Measurements from ENCODE around the gene NIT1. TPM values are rescaled to one million over a fixed set of nuclear protein-coding genes. Genes with fewer than 3 reads are reported as not detected.

The NIT1 gene
- total and polyA plus RNA-seq, 2 of the 13 experiments (the other 11 are each of a cell fraction or from before 2014, with no cell fraction given) = 22.7 to 31.0 TPM

DNA sequence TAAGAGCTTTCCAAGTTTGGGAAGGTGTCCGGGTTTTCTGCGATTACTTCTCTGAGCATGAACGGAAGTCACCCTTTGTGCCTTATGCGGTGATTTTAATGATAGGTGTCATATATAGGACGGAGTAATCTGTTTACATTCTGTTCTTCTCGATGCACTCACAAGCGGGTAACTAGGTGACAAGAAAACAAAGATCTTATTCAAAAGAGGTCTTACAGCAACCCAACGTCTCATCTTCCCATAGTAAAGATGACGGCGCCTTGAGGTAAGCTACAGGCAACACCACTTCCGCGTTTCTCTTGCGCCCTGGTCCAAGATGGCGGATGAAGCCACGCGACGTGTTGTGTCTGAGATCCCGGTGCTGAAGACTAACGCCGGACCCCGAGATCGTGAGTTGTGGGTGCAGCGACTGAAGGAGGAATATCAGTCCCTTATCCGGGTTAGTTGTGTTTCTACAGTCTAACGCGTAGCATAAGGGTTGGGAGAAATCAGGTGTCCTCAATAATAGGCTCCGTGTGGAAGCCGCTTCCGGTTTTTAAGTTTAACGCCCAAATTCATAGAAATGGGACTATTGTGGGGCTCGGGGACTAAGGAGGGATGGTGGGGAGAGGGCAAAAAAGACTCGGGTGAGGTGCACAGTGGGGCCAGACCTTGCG is 35.9 kb downstream of the NIT1 start, which contains the start of gene UFC1 (continued):
- TF ChIP-seq, protein P1, sequence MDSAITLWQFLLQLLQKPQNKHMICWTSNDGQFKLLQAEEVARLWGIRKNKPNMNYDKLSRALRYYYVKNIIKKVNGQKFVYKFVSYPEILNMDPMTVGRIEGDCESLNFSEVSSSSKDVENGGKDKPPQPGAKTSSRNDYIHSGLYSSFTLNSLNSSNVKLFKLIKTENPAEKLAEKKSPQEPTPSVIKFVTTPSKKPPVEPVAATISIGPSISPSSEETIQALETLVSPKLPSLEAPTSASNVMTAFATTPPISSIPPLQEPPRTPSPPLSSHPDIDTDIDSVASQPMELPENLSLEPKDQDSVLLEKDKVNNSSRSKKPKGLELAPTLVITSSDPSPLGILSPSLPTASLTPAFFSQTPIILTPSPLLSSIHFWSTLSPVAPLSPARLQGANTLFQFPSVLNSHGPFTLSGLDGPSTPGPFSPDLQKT (CRISPR knock-in tag; IDR thresholded peaks at IDR 0.05; ENCODE audit: borderline replicate concordance) = no peak
- TF ChIP-seq, protein P2, sequence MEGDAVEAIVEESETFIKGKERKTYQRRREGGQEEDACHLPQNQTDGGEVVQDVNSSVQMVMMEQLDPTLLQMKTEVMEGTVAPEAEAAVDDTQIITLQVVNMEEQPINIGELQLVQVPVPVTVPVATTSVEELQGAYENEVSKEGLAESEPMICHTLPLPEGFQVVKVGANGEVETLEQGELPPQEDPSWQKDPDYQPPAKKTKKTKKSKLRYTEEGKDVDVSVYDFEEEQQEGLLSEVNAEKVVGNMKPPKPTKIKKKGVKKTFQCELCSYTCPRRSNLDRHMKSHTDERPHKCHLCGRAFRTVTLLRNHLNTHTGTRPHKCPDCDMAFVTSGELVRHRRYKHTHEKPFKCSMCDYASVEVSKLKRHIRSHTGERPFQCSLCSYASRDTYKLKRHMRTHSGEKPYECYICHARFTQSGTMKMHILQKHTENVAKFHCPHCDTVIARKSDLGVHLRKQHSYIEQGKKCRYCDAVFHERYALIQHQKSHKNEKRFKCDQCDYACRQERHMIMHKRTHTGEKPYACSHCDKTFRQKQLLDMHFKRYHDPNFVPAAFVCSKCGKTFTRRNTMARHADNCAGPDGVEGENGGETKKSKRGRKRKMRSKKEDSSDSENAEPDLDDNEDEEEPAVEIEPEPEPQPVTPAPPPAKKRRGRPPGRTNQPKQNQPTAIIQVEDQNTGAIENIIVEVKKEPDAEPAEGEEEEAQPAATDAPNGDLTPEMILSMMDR (CRISPR knock-in tag; IDR thresholded peaks at IDR 0.05) = no peak
- TF ChIP-seq, protein P3, sequence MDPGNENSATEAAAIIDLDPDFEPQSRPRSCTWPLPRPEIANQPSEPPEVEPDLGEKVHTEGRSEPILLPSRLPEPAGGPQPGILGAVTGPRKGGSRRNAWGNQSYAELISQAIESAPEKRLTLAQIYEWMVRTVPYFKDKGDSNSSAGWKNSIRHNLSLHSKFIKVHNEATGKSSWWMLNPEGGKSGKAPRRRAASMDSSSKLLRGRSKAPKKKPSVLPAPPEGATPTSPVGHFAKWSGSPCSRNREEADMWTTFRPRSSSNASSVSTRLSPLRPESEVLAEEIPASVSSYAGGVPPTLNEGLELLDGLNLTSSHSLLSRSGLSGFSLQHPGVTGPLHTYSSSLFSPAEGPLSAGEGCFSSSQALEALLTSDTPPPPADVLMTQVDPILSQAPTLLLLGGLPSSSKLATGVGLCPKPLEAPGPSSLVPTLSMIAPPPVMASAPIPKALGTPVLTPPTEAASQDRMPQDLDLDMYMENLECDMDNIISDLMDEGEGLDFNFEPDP (CRISPR knock-in tag; conservative IDR thresholded peaks at IDR 0.05) = no peak
- TF ChIP-seq ZNF431 (CRISPR knock-in tag; IDR thresholded peaks at IDR 0.05; ENCODE audit: borderline replicate concordance, low read depth) (no peak), SP140L (CRISPR knock-in tag; IDR thresholded peaks at IDR 0.05; ENCODE audit: borderline replicate concordance) (no peak), BRCA1 (CRISPR knock-in tag; IDR thresholded peaks at IDR 0.05) (no peak), SYNCRIP (IDR thresholded peaks at IDR 0.05; ENCODE audit: insufficient read depth, low read depth, low read length) (no peak), GATAD1 (CRISPR knock-in tag; IDR thresholded peaks at IDR 0.05) (peak; percentile 84), TCF7L2 (IDR thresholded peaks at IDR 0.05; ENCODE audit: low read depth, low read length) (no peak), ZNF564 (CRISPR knock-in tag; IDR thresholded peaks at IDR 0.05) (0 out of 2 replicates have a peak, but pooled peaks have one; percentile 38), ZNF180 (CRISPR knock-in tag; IDR thresholded peaks at IDR 0.05; ENCODE audit: borderline replicate concordance, low read depth) (no peak), GFI1 (CRISPR knock-in tag; IDR thresholded peaks at IDR 0.05; ENCODE audit: borderline replicate concordance) (peak; percentile 46; the same call in 1 of the 2 replicates), CHCHD3 (CRISPR knock-in tag; IDR thresholded peaks at IDR 0.05) (no peak), CBX1 (IDR thresholded peaks at IDR 0.05; ENCODE audit: low read depth) (no peak), ZNF713 (CRISPR knock-in tag; IDR thresholded peaks at IDR 0.05) (no peak)
- TF ChIP-seq, protein P4, sequence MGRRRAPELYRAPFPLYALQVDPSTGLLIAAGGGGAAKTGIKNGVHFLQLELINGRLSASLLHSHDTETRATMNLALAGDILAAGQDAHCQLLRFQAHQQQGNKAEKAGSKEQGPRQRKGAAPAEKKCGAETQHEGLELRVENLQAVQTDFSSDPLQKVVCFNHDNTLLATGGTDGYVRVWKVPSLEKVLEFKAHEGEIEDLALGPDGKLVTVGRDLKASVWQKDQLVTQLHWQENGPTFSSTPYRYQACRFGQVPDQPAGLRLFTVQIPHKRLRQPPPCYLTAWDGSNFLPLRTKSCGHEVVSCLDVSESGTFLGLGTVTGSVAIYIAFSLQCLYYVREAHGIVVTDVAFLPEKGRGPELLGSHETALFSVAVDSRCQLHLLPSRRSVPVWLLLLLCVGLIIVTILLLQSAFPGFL (CRISPR knock-in tag; IDR thresholded peaks at IDR 0.05) = no peak
- TF ChIP-seq, protein P5, sequence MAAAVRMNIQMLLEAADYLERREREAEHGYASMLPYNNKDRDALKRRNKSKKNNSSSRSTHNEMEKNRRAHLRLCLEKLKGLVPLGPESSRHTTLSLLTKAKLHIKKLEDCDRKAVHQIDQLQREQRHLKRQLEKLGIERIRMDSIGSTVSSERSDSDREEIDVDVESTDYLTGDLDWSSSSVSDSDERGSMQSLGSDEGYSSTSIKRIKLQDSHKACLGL (CRISPR knock-in tag; IDR thresholded peaks at IDR 0.05) = no peak
- TF ChIP-seq, protein P6, sequence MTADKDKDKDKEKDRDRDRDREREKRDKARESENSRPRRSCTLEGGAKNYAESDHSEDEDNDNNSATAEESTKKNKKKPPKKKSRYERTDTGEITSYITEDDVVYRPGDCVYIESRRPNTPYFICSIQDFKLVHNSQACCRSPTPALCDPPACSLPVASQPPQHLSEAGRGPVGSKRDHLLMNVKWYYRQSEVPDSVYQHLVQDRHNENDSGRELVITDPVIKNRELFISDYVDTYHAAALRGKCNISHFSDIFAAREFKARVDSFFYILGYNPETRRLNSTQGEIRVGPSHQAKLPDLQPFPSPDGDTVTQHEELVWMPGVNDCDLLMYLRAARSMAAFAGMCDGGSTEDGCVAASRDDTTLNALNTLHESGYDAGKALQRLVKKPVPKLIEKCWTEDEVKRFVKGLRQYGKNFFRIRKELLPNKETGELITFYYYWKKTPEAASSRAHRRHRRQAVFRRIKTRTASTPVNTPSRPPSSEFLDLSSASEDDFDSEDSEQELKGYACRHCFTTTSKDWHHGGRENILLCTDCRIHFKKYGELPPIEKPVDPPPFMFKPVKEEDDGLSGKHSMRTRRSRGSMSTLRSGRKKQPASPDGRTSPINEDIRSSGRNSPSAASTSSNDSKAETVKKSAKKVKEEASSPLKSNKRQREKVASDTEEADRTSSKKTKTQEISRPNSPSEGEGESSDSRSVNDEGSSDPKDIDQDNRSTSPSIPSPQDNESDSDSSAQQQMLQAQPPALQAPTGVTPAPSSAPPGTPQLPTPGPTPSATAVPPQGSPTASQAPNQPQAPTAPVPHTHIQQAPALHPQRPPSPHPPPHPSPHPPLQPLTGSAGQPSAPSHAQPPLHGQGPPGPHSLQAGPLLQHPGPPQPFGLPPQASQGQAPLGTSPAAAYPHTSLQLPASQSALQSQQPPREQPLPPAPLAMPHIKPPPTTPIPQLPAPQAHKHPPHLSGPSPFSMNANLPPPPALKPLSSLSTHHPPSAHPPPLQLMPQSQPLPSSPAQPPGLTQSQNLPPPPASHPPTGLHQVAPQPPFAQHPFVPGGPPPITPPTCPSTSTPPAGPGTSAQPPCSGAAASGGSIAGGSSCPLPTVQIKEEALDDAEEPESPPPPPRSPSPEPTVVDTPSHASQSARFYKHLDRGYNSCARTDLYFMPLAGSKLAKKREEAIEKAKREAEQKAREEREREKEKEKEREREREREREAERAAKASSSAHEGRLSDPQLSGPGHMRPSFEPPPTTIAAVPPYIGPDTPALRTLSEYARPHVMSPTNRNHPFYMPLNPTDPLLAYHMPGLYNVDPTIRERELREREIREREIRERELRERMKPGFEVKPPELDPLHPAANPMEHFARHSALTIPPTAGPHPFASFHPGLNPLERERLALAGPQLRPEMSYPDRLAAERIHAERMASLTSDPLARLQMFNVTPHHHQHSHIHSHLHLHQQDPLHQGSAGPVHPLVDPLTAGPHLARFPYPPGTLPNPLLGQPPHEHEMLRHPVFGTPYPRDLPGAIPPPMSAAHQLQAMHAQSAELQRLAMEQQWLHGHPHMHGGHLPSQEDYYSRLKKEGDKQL (CRISPR knock-in tag; IDR thresholded peaks at IDR 0.05; ENCODE audit: low read depth) = no peak
